ENCODE measurements around the gene OTOGL. TPM values are rescaled to one million over a fixed set of nuclear protein-coding genes. Genes with fewer than 3 reads are reported as not detected.
A peak's percentile ranks its signal among the peaks of the same experiment; 100 is the strongest.

Gene OTOGL
- total RNA-seq, 2 donors from 2014 or later: 0.59 to 0.74 TPM

DNA sequence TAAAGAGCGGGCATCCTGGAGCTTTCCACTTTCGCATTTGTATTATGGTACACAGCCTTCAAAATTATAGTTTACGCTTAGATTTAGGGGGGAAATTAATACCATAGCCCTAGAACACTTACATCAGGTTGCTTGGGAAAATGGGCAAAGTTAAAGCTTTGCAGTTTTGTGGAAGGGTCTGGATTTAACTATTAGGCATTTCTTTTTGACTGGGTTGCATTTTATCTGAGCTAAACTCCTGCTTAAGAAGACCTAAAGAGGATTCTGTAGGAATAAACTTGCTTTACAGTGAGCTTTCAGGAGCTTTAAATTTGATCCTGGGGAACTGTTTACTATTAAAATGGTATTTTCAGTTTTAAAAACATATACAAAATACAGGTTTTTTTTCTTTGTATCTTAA, 301.9 kb downstream of the OTOGL start:
- no peaks in the 10 kb centered on the region for H3K9me3 ChIP-seq
- intact Hi-C loops (cut with DNase I): no loop called here
- TF ChIP-seq POLR2AphosphoS5 (IDR thresholded peaks at IDR 0.05) (no peak), POLR2A (IDR thresholded peaks at IDR 0.05) (no peak)
- TF ChIP-seq, protein P1, sequence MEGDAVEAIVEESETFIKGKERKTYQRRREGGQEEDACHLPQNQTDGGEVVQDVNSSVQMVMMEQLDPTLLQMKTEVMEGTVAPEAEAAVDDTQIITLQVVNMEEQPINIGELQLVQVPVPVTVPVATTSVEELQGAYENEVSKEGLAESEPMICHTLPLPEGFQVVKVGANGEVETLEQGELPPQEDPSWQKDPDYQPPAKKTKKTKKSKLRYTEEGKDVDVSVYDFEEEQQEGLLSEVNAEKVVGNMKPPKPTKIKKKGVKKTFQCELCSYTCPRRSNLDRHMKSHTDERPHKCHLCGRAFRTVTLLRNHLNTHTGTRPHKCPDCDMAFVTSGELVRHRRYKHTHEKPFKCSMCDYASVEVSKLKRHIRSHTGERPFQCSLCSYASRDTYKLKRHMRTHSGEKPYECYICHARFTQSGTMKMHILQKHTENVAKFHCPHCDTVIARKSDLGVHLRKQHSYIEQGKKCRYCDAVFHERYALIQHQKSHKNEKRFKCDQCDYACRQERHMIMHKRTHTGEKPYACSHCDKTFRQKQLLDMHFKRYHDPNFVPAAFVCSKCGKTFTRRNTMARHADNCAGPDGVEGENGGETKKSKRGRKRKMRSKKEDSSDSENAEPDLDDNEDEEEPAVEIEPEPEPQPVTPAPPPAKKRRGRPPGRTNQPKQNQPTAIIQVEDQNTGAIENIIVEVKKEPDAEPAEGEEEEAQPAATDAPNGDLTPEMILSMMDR (IDR thresholded peaks at IDR 0.05): no peak
- no peaks in the 10 kb centered on the region for H3K27me3 ChIP-seq (replicated peaks; ENCODE audit: insufficient read depth)
- no peak overlapping the region for H3K27ac ChIP-seq
- H3K4me3 ChIP-seq: no peak overlapping the region
- H3K4me1 ChIP-seq (replicated peaks): no peaks in the 10 kb centered on the region
- DNase-seq (ENCODE audit: low spot score): no peak
- no peaks in the 10 kb centered on the region for H3K36me3 ChIP-seq
- 92% methylated on average over 3 of the region's 3 CpGs for WGBS

- TF ChIP-seq POLR2A (IDR thresholded peaks at IDR 0.05) (no peak), POLR2AphosphoS5 (IDR thresholded peaks at IDR 0.05) (no peak)
- TF ChIP-seq, protein P1 (IDR thresholded peaks at IDR 0.05): no peak
- Histone ChIP-seq H3K4me1 (replicated peaks) (no peaks in the 10 kb centered on the region), H3K27me3 (replicated peaks; ENCODE audit: insufficient read depth) (no peaks in the 10 kb centered on the region), H3K36me3 (no peaks in the 10 kb centered on the region), H3K9me3 (no peaks in the 10 kb centered on the region), H3K27ac (no peak overlapping the region), H3K4me3 (no peak overlapping the region)
- WGBS: 62% methylated on average over 2 of the region's 2 CpGs
- DNase-seq (ENCODE audit: low spot score): no peak
- intact Hi-C loops (cut with DNase I): no loop called here
Observed at GRCh38 chr12:80404629-80405028, 305.3 kb downstream of the OTOGL start.

GRCh38 chr12:80406253-80406652, 306.9 kb downstream of the OTOGL start:
- no peaks in the 10 kb centered on the region for H3K27me3 ChIP-seq (replicated peaks; ENCODE audit: insufficient read depth)
- H3K4me3 ChIP-seq: no peak overlapping the region
- intact Hi-C loops (cut with DNase I): no loop called here
- no peaks in the 10 kb centered on the region for H3K36me3 ChIP-seq
- no peak overlapping the region for H3K27ac ChIP-seq
- no peaks in the 10 kb centered on the region for H3K9me3 ChIP-seq
- no peaks in the 10 kb centered on the region for H3K4me1 ChIP-seq (replicated peaks)
- DNase-seq (ENCODE audit: low spot score): no peak
- TF ChIP-seq, protein P1 (IDR thresholded peaks at IDR 0.05): no peak
- TF ChIP-seq POLR2A (IDR thresholded peaks at IDR 0.05): no peak
- no peak for TF ChIP-seq POLR2AphosphoS5 (IDR thresholded peaks at IDR 0.05)

DNA sequence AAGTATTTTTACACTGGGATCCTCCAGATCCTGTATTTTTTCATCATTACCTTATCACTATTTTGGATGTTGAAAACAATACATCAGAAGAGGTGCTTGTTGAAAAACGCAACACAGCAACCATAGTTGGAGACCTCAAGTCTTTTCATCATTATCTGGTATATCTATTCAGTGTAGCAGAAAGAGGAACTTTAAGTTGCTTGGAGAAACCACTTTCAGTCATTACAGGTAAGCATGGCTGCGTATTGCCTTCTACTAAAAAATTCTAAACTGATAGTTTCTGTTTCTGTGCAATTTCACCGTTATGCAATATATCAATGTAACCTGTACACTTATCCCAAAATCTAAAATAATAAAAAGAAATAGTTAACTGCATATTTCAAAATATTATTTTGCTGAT, 312.4 kb downstream of the OTOGL start:
- 78% methylated on average over 3 of the region's 3 CpGs for WGBS
- intact Hi-C loops (cut with DNase I): loop anchor here (2.0 to 5.0 kb wide), 2 partner anchors 61 to 353 kb away; no protein-coding TSS in a partner anchor
- Histone ChIP-seq H3K4me1 (replicated peaks) (no peaks in the 10 kb centered on the region), H3K36me3 (no peaks in the 10 kb centered on the region), H3K9me3 (no peaks in the 10 kb centered on the region), H3K27ac (no peak overlapping the region), H3K4me3 (no peak overlapping the region), H3K27me3 (replicated peaks; ENCODE audit: insufficient read depth) (no peaks in the 10 kb centered on the region)
- no peak for TF ChIP-seq POLR2AphosphoS5 (IDR thresholded peaks at IDR 0.05)
- no peak for TF ChIP-seq POLR2A (IDR thresholded peaks at IDR 0.05)
- TF ChIP-seq, protein P1 (IDR thresholded peaks at IDR 0.05): no peak
- no peak for DNase-seq (ENCODE audit: low spot score)

DNA sequence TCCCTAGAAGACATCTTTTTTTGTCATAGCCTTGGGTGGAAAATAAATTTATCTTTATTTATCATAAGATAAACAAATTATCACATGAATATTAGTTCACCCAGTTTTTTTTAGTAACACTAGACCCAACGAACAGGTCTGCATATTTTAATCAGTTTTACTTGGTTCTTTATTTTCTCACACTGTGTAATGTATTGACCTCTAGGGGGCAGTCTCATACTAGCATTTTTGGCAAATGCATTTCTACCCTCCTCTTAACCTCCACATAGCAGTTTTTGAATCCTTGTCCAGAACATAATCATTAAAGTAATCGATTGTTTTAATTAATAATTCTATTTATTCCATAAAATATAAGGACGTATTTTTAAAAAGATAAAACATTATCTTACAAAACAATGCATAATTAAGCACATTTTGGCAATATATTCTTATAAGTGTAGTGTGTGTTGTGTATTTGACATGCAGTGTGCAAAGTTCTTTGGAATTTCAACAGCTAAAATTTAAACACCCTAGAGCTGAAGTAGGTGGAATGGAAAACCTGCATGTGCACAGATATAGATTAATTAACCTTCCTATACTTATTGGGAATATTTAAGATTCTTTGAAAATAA, 313.1 kb downstream of the OTOGL start:
- H3K4me3 ChIP-seq: no peak overlapping the region
- TF ChIP-seq POLR2A (IDR thresholded peaks at IDR 0.05): no peak
- TF ChIP-seq, protein P1 (IDR thresholded peaks at IDR 0.05): peak; percentile 42 to 76 (median 73)
- peak; percentile 25 for DNase-seq (ENCODE audit: low spot score)
- no peaks in the 10 kb centered on the region for H3K9me3 ChIP-seq
- H3K27me3 ChIP-seq (replicated peaks; ENCODE audit: insufficient read depth): no peaks in the 10 kb centered on the region
- intact Hi-C loops (cut with DNase I): loop anchor here (2.0 to 5.0 kb wide), 2 partner anchors 60 to 352 kb away; no protein-coding TSS in a partner anchor
- H3K4me1 ChIP-seq (replicated peaks): no peaks in the 10 kb centered on the region
- 4% methylated on average over 3 of the region's 3 CpGs for WGBS
- no peaks in the 10 kb centered on the region for H3K36me3 ChIP-seq
- no peak overlapping the region for H3K27ac ChIP-seq
